Urinary bladder (tissue), 4 donors: Measurements from ENCODE around the gene RHBDD2. TPM values are rescaled to one million over a fixed set of nuclear protein-coding genes. Genes with fewer than 3 reads are reported as not detected.
A peak's percentile ranks its signal among the peaks of the same experiment; 100 is the strongest.
"Not testable (repeated sequence)": the region's sequence is repeated elsewhere in the genome, so short reads cannot be mapped to it uniquely, and the experiment has no call there.

Experiments used
- DNase-seq: peaks from one replicate; pipeline ENCODE4 v3.0.0-alpha.2; 2015; ENCODE audit errors: extremely low spot score
- H3K27ac ChIP-seq: one replicate; pipeline ENCODE4 v1.5.1; 2013; ENCODE audit warnings: low read depth, mild to moderate bottlenecking, moderate library complexity
- H3K36me3 ChIP-seq: one replicate; pipeline ENCODE4 v1.6.1; 2013; ENCODE audit warnings: mild to moderate bottlenecking, moderate library complexity; ENCODE audit not compliant: insufficient read depth
- H3K4me1 ChIP-seq: one replicate; pipeline ENCODE4 v1.6.1; 2013; ENCODE audit warnings: mild to moderate bottlenecking, moderate library complexity; ENCODE audit not compliant: insufficient read depth
- H3K4me3 ChIP-seq: one replicate; pipeline ENCODE4 v1.5.1; 2013; ENCODE audit warnings: low read depth, low read length
- WGBS: extraction: QIAGEN DNeasy Blood & Tissue Kit; methylation state at CpG from one replicate; pipeline ENCODE4 v1.1.7; 2013; 5-methylcytosine and 5-hydroxymethylcytosine counted together
- polyA plus RNA-seq: library from polyadenylated mRNA; stranded (reverse); fragments of 200-250 nt; gene quantifications from one replicate; pipeline ENCODE4 v1.2.3, GENCODE V29; 2013
- total RNA-seq: library from RNA; depleted of rRNA; stranded (reverse); fragments of >200 nt; gene quantifications from one replicate; pipeline ENCODE4 v1.2.3, GENCODE V29; 2014
- donor health status: healthy with polysubstance abuse.
- donor health status: healthy.

The RHBDD2 gene
- total and polyA plus RNA-seq, 2 donors, result 10.1 to 54.1 TPM

GRCh38 chr7:75888464-75889222, 9.8 kb downstream of the RHBDD2 start:
- WGBS, result 75% methylated on average over 23 of the region's 23 CpGs
- peaks cover 4% of the 10 kb centered on the region for H3K36me3 ChIP-seq
- H3K4me3 ChIP-seq, result no peak overlapping the region
- DNase-seq, result no peak
- no peaks in the 10 kb centered on the region for H3K4me1 ChIP-seq
- H3K27ac ChIP-seq, result no peak overlapping the region

- no peak for DNase-seq
- H3K27ac ChIP-seq, result no peak overlapping the region
- H3K4me1 ChIP-seq, result no peaks in the 10 kb centered on the region
- no peak overlapping the region for H3K4me3 ChIP-seq
- WGBS, result 86% methylated on average over 11 of the region's 11 CpGs
- H3K36me3 ChIP-seq, result peaks cover 4% of the 10 kb centered on the region
Measured at GRCh38 chr7:75889223-75889825, 10.5 kb downstream of the RHBDD2 start.

DNA sequence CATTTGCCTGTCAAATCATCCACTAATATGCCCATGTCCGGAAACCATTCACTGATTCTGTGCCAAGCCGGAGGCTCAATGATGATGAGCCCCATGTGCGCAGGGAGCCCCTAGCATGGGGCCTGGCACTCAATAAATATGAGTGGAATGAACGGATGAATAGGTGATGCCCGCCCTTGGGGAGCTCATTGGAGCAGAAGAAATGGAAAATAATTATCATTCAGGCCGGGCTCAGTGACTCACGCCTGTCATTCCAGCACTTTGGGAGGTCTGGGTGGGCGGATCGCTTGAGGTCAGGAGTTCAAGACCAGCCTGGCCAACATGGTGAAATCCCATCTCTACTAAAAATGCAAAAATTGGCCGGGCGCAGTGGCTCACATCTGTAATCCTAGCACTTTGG, 11.0 kb downstream of the RHBDD2 start:
- Histone ChIP-seq H3K36me3 (peaks cover 4% of the 10 kb centered on the region), H3K4me3 (no peak overlapping the region), H3K4me1 (no peaks in the 10 kb centered on the region), H3K27ac (no peak overlapping the region)
- WGBS, result 74% methylated on average over 11 of the region's 11 CpGs
- DNase-seq, result no peak

- DNase-seq, H3K4me3 ChIP-seq, H3K4me1 ChIP-seq, H3K27ac ChIP-seq, H3K36me3 ChIP-seq: not testable (repeated sequence)
- WGBS, result 71% methylated on average over 7 of the region's 7 CpGs
Measured at GRCh38 chr7:75891237-75891636, 12.4 kb downstream of the RHBDD2 start.

DNA sequence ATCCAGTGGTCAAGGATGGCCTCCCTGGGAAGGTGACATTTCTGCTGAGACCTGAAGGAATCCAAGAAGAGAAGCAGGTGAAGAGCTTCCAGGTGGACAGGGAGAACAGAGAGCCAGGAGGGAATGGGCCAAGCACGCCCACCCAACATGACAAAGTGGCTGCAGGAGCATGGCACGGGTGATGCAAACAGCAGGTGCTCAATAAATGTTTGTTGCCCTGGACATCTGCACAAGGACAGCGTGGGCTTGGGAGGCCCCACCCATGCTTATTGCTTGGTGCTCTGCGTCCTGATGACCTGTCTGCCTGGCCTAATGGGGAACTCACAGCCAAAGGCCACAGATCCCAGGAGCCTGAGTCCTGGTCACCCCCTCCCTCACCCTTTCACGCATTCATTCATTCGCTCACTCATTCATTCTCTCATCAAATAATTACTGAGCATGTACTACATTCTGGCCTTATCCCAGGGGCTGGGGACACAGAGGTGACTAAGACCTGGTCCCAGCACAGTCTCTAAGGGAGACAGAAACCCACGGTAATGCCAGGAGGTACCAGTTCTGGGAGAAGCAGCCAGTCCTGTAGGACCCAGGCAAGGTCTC, 13.1 kb downstream of the RHBDD2 start:
- Histone ChIP-seq H3K27ac (peak overlapping the region; percentile 44), H3K36me3 (no peaks in the 10 kb centered on the region), H3K4me1 (no peaks in the 10 kb centered on the region), H3K4me3 (no peak overlapping the region)
- 92% methylated on average over 7 of the region's 7 CpGs for WGBS
- no peak for DNase-seq

DNA sequence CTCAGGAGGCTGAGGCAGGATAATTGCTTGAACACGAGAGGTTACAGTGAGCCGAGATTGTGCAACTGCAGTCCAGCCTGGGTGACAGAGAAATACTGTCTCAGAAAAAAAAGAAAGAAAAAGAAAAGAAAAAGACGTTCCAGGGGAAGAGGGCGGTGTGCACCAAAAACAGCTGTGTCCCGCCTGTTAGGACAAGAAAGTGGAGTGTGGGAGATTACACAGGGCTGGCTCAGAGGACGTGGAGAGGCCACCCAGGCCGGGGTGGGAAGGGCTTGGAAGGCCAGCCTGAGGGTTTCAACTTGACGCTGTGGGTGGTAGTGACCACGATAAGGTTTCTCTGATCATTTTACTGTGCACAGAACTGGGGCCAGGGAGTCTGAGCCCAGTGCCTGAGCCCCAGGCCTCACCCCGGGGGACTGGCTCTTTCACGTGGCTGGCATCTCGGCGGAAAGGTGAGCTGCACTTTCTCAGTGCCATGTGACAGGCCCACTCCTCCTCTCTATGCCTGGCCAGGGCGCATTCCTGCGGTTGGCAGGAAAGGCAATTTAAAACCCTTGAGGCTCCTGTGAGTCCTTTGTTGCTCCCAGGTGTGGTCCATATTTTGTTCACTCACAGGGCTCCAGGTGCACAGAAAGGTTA, 13.9 kb downstream of the RHBDD2 start:
- 39% methylated on average over 15 of the region's 15 CpGs for whole genome bisulfite sequencing
- Histone ChIP-seq H3K36me3 (no peaks in the 10 kb centered on the region), H3K27ac (peak overlapping the region; percentile 42), H3K4me3 (no peak overlapping the region), H3K4me1 (no peaks in the 10 kb centered on the region)
- peak; percentile 32 for DNase-seq

GRCh38 chr7:75896803-75897327, 18.0 kb downstream of the RHBDD2 start:
- DNase-seq, result no peak
- Histone ChIP-seq H3K27ac (no peak overlapping the region), H3K4me1 (no peaks in the 10 kb centered on the region), H3K4me3 (no peak overlapping the region), H3K36me3 (no peaks in the 10 kb centered on the region)
- 92% methylated on average over 6 of the region's 6 CpGs for WGBS

DNA sequence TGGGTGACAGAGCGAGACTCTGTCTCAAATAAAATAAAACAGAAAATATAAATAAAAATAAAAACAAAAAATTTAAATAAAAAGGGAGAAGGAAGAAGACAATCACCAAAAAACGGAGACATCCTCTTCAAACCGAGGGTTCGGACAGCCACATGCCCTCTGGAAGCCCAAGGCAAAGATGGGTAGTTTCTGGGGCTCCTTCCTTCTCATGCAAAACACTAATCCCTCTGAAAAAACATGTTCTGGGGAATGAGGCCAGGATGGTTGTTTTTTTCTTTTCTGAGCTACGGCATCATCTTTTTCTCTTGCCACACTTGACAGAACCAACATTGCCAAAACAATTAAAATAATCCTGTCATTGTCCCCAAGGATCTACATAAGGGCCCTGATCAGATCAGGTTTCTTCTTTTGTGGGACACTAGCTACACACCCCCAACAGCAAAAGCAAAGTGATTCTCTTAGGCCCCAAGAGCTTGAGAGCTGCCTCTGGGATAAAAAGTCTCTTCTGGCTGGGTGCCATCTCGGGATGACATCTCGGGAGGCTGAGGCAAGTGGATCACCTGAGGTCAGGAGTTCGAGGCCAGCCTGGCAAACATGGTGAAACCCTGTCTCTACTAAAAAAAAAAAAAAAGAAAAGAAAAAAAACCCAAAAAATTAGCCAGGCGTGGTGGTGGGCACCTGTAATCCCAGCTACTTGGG, 21.9 kb downstream of the RHBDD2 start:
- Histone ChIP-seq H3K36me3 (no peaks in the 10 kb centered on the region), H3K4me1 (no peaks in the 10 kb centered on the region), H3K4me3 (no peak overlapping the region), H3K27ac (no peak overlapping the region)
- WGBS, result 89% methylated on average over 9 of the region's 9 CpGs
- DNase-seq, result no peak

DNA sequence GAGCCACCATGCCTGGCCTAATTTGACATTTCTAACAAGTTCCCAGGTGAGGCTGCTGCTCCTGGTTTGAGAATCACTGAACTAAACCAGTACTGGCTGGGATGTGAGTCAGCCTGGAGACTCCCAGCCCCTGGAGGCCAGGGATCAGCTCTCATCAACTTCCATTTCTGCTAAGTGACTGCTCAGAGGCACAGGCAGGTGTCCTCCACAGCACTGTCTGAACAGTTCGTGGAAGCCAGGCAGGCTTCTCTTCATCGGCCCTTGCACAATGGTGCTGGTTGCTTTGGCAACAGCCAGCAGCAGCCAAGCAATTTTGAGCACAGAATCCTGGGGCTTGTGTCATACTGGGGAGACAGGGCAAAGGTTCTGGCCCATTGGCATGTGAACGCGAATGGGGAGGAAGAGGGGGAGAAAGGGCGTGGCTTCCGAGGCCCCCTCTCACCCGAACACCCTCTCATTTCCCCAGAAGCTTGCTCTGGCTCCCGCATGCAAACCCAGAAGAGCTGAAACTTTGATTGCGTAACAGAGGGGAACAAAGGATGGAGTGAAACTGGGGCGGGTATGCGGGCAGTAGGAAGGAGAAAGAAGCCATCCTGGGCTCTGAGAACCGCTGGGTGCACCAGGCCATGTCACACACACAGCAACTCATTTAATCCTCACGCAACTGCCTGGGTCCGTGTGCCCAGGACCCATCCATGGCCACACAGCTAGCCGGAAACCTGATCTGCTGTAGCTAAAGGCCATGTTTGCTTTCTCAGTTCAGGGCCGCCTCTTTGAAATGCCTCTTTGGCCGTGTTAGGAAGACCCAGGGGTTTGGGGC, 27.2 kb downstream of the RHBDD2 start:
- WGBS, result 36% methylated on average over 17 of the region's 17 CpGs
- Histone ChIP-seq H3K4me1 (no peaks in the 10 kb centered on the region), H3K36me3 (no peaks in the 10 kb centered on the region), H3K27ac (peak overlapping the region; percentile 44), H3K4me3 (no peak overlapping the region)
- DNase-seq, result no peak

GRCh38 chr7:75906991-75907667, 28.3 kb downstream of the RHBDD2 start:
- H3K4me1 ChIP-seq, result no peaks in the 10 kb centered on the region
- no peak overlapping the region for H3K4me3 ChIP-seq
- no peak overlapping the region for H3K27ac ChIP-seq
- H3K36me3 ChIP-seq, result no peaks in the 10 kb centered on the region
- 83% methylated on average over 10 of the region's 10 CpGs for WGBS
- no peak for DNase-seq

- not testable (repeated sequence) for H3K4me1 ChIP-seq
- WGBS, result 91% methylated on average over 9 of the region's 9 CpGs
Measured at GRCh38 chr7:75907668-75908039, 28.8 kb downstream of the RHBDD2 start.

GRCh38 chr7:75909521-75910132, 30.8 kb downstream of the RHBDD2 start:
- no peaks in the 10 kb centered on the region for H3K4me1 ChIP-seq
- WGBS, result 91% methylated on average over 5 of the region's 5 CpGs
- no peak for DNase-seq
- H3K4me3 ChIP-seq, result no peak overlapping the region
- H3K27ac ChIP-seq, result no peak overlapping the region
- H3K36me3 ChIP-seq, result no peaks in the 10 kb centered on the region

More at GRCh38 chr7:75907668-75908039, 28.8 kb downstream of the RHBDD2 start:
- not testable (repeated sequence) for H3K4me3 ChIP-seq, DNase-seq, H3K27ac ChIP-seq, H3K36me3 ChIP-seq
